SU-DHL-6 (cell line): ENCODE measurements around the gene TMEM207.

Source experiments
- EZH2phosphoT487 ChIP-seq: fragments of 200-600 bp; sonication (generic), shearing (Covaris generic); conservative IDR thresholded peaks from 2 replicates; pipeline ENCODE4 v1.6.1; 2018; ENCODE audit warnings: mild to moderate bottlenecking, antibody characterized with exemption, low read length, moderate library complexity, mixed read lengths
- TF ChIP-seq, protein P1 (sequence below): fragments of 200-600 bp; sonication (generic); IDR thresholded peaks from one replicate; pipeline ENCODE4 v1.5.1; 2017; ENCODE audit warnings: antibody characterized with exemption, mild to moderate bottlenecking, low read length, moderate library complexity; ENCODE audit not compliant: insufficient read depth, poor library complexity, severe bottlenecking

DNA sequence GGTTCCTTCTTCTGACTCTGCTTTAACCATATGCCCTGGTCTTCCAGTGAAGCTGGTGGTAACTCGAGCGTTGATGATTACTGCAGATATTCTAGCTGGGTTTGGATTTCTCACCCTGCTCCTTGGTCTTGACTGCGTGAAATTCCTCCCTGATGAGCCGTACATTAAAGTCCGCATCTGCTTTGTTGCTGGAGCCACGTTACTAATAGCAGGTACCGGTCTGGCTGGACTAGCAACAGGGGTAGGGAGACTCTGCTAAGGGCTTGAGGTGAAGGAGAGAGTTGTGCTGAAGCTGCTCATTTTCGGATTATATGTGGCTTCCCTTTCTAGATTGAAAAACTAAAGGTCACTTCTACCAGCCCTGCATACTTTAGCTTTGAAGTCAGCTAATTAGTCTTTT lies 45.0 kb downstream of the TMEM207 start:
- TF ChIP-seq EZH2phosphoT487 = no peak
- TF ChIP-seq, protein P1, sequence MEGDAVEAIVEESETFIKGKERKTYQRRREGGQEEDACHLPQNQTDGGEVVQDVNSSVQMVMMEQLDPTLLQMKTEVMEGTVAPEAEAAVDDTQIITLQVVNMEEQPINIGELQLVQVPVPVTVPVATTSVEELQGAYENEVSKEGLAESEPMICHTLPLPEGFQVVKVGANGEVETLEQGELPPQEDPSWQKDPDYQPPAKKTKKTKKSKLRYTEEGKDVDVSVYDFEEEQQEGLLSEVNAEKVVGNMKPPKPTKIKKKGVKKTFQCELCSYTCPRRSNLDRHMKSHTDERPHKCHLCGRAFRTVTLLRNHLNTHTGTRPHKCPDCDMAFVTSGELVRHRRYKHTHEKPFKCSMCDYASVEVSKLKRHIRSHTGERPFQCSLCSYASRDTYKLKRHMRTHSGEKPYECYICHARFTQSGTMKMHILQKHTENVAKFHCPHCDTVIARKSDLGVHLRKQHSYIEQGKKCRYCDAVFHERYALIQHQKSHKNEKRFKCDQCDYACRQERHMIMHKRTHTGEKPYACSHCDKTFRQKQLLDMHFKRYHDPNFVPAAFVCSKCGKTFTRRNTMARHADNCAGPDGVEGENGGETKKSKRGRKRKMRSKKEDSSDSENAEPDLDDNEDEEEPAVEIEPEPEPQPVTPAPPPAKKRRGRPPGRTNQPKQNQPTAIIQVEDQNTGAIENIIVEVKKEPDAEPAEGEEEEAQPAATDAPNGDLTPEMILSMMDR = no peak
